Vagina (tissue), 2 donors: ENCODE data around the gene FLYWCH2. TPM values are rescaled to one million over a fixed set of nuclear protein-coding genes. Genes with fewer than 3 reads are reported as not detected.
"Not testable (repeated sequence)": the region's sequence is repeated elsewhere in the genome, so short reads cannot be mapped to it uniquely, and the experiment has no call there.

Experiments used
- DNase-seq, 2 donors: peaks; one replicate each; pipeline ENCODE4 v3.0.0-alpha.2; 2017; ENCODE audit errors: extremely low spot score in 2 of 2
- H3K27ac ChIP-seq: fragments of 200-600 bp; sonication (generic); one replicate; pipeline ENCODE4 v1.5.1; 2019
- H3K27me3 ChIP-seq: fragments of 200-600 bp; sonication (generic); one replicate; pipeline ENCODE4 v1.5.1; 2019
- H3K36me3 ChIP-seq, 2 donors: fragments of 200-600 bp; sonication (generic); one replicate each; pipeline ENCODE4 v1.5.1; 2017 to 2019
- H3K4me1 ChIP-seq: fragments of 200-600 bp; sonication (generic); one replicate; pipeline ENCODE4 v1.5.1; 2019
- H3K4me3 ChIP-seq, 2 donors: fragments of 200-600 bp; sonication (generic); 1 replicate in 1 of 2; 2 replicates in 1 of 2; pipeline ENCODE4 v1.5.1; 2016 to 2019
- H3K9me3 ChIP-seq: fragments of 200-600 bp; sonication (generic); one replicate; pipeline ENCODE4 v1.5.1; 2019
- CTCF ChIP-seq, 3 experiments: fragments of 450-650 bp in 2 of 3; fragments of 200-600 bp in 1 of 3; sonication (generic) in 1 of 3; IDR thresholded peaks; one replicate each; pipeline ENCODE4 v1.5.1; 2017 to 2019; ENCODE audit warnings: antibody characterized with exemption in 3 of 3, mild to moderate bottlenecking in 2 of 3, moderate library complexity in 2 of 3
- POLR2A ChIP-seq, 2 donors: fragments of 450-650 bp; IDR thresholded peaks; one replicate each; pipeline ENCODE4 v1.6.1; 2017; ENCODE audit warnings: antibody characterized with exemption in 2 of 2, mild to moderate bottlenecking in 2 of 2, moderate library complexity in 2 of 2
- POLR2AphosphoS5 ChIP-seq, 2 donors: sonication (generic); formaldehyde crosslinking; IDR thresholded peaks; one replicate each; pipeline ENCODE4 v1.9.0; 2017; ENCODE audit warnings: antibody characterized with exemption in 2 of 2, mild to moderate bottlenecking in 2 of 2, low read depth in 1 of 2; ENCODE audit not compliant: insufficient read depth in 1 of 2
- intact Hi-C: fragments of 100-400 bp; cut with DNase I; formaldehyde crosslinking; loops from one replicate; pipeline ENCODE4 v1.15.1; 2023
- total RNA-seq: library from RNA; depleted of rRNA; stranded (reverse); fragments of >200 nt; gene quantifications from one replicate; pipeline ENCODE4 v1.2.3, GENCODE V29; 2016

Gene FLYWCH2
- total RNA-seq, 1 donor from 2014 or later: 65.1 TPM

GRCh38 chr16:2905988-2906387, 23.0 kb downstream of the FLYWCH2 start:
- Histone ChIP-seq H3K36me3 (no peaks in the 10 kb centered on the region), H3K27me3 (no peaks in the 10 kb centered on the region), H3K27ac (no peak overlapping the region), H3K4me1 (peaks cover 18% of the 10 kb centered on the region), H3K9me3 (no peaks in the 10 kb centered on the region), H3K4me3 (no peak overlapping the region)
- intact Hi-C loops: loop anchor here (2.0 to 5.0 kb wide), 2 partner anchors 23 to 34 kb away; partner anchors contain the start of gene FLYWCH2
- TF ChIP-seq CTCF (IDR thresholded peaks at IDR 0.05) (no peak), POLR2AphosphoS5 (IDR thresholded peaks at IDR 0.05; ENCODE audit: insufficient read depth in 1 of 2, low read depth in 1 of 2) (no peak), POLR2A (IDR thresholded peaks at IDR 0.05) (no peak)
- no peak for DNase-seq

GRCh38 chr16:2907084-2907753, 24.2 kb downstream of the FLYWCH2 start:
- intact Hi-C loops: loop anchor here (5.0 kb wide), 1 partner anchor 35 kb away; no protein-coding TSS in a partner anchor
- DNase-seq: not testable (repeated sequence)
- TF ChIP-seq CTCF (IDR thresholded peaks at IDR 0.05): peak in 2 of 3 experiments; percentile 42 to 75

GRCh38 chr16:2910441-2910969, 27.5 kb downstream of the FLYWCH2 start:
- no peaks in the 10 kb centered on the region for H3K27me3 ChIP-seq
- no peaks in the 10 kb centered on the region for H3K36me3 ChIP-seq
- intact Hi-C loops: no loop called here
- peaks cover 26% of the 10 kb centered on the region for H3K4me1 ChIP-seq
- no peak overlapping the region for H3K27ac ChIP-seq
- H3K9me3 ChIP-seq: no peaks in the 10 kb centered on the region
- DNase-seq: no peak
- H3K4me3 ChIP-seq: no peak overlapping the region
- TF ChIP-seq CTCF (IDR thresholded peaks at IDR 0.05): no peak
- TF ChIP-seq POLR2A (IDR thresholded peaks at IDR 0.05): no peak
- no peak for TF ChIP-seq POLR2AphosphoS5 (IDR thresholded peaks at IDR 0.05; ENCODE audit: insufficient read depth in 1 of 2, low read depth in 1 of 2)

More at GRCh38 chr16:2907084-2907753, 24.2 kb downstream of the FLYWCH2 start:
- not testable (repeated sequence) for H3K27me3 ChIP-seq, H3K36me3 ChIP-seq, H3K9me3 ChIP-seq, H3K4me3 ChIP-seq, H3K27ac ChIP-seq
- peaks cover 22% of the 10 kb centered on the region for H3K4me1 ChIP-seq

- Histone ChIP-seq H3K9me3 (no peaks in the 10 kb centered on the region), H3K27me3 (no peaks in the 10 kb centered on the region), H3K4me3 (peak within 1 kb of the TSS; percentile 88 to 94), H3K36me3 (no peaks in the 10 kb centered on the region), H3K4me1 (peaks cover 18% of the 10 kb centered on the region), H3K27ac (peak within 1 kb of the TSS; percentile 90)
- peak; percentile 75 to 97 for TF ChIP-seq POLR2AphosphoS5 (IDR thresholded peaks at IDR 0.05; ENCODE audit: insufficient read depth in 1 of 2, low read depth in 1 of 2)
- no peak for TF ChIP-seq CTCF (IDR thresholded peaks at IDR 0.05)
- peak in 1 of 2 donors; percentile 69 for TF ChIP-seq POLR2A (IDR thresholded peaks at IDR 0.05)
- peak in 1 of 2 donors; percentile 97 for DNase-seq
- intact Hi-C loops: no loop called here
Observed at GRCh38 chr16:2911638-2912329, 28.8 kb downstream of the FLYWCH2 start, which contains the start of gene FLYWCH1. TSS of gene FLYWCH1 (plus strand) at chr16:2911931. CDS start at chr16:2929686, 17,755 bp downstream.
